GM19025 (cell line): ENCODE results near the gene SGTA.
"Not testable (repeated sequence)": the region's sequence is repeated elsewhere in the genome, so short reads cannot be mapped to it uniquely, and the experiment has no call there.

Experiments used
- ATAC-seq: cut with Tn5 transposase; IDR thresholded peaks from one replicate; pipeline ENCODE4 v1.9.1; 2021; ENCODE audit warnings: mild to moderate bottlenecking, low read depth, moderate library complexity; ENCODE audit not compliant: unreplicated experiment

SGTA gene, protein sequence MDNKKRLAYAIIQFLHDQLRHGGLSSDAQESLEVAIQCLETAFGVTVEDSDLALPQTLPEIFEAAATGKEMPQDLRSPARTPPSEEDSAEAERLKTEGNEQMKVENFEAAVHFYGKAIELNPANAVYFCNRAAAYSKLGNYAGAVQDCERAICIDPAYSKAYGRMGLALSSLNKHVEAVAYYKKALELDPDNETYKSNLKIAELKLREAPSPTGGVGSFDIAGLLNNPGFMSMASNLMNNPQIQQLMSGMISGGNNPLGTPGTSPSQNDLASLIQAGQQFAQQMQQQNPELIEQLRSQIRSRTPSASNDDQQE

DNA sequence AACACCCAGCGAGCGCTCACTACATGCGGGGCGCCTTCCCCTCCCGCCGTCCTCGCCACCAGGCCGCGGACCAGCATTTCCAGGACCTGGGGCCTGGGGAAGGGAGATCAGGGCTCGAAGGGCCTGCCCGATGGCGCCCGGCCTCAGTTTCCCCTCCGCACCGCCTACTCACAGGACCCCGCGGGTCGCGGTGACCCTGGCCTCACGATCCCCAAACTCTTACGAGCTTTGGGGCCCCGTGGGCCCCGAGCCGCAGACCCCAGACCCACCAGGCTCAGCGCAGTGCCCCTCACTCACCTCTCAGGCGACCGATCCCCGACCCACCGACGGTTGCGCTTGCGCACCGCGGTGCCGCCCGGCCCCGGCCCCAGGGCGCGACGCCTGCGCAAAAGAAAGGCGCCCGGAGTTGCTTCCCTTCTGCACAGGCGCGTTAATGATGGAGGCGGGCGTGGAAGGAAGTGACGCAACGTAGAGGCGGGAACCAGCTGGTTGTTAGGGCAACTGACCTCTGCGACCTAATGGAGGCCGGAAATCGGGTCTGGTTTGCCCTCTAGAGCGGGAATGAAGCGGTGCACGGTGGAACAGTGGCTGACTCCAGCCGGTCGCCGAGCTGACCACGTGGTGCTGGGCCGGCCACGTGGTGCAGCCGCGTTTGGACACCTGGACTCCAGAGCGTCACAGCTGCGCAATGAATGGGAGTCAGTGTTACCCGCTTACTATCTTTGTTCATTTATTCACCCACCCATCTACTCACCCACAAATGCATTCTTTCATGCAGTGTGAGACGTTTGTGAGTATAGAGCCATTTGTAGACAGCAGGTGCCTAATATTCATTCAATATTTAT lies at the start of gene SGTA:
SGTA (minus strand) TSS at position 338 of the 845 bp plus-strand sequence. CDS start 14,205 bp downstream, outside the sequence.
- peak; percentile 73 for ATAC-seq

DNA sequence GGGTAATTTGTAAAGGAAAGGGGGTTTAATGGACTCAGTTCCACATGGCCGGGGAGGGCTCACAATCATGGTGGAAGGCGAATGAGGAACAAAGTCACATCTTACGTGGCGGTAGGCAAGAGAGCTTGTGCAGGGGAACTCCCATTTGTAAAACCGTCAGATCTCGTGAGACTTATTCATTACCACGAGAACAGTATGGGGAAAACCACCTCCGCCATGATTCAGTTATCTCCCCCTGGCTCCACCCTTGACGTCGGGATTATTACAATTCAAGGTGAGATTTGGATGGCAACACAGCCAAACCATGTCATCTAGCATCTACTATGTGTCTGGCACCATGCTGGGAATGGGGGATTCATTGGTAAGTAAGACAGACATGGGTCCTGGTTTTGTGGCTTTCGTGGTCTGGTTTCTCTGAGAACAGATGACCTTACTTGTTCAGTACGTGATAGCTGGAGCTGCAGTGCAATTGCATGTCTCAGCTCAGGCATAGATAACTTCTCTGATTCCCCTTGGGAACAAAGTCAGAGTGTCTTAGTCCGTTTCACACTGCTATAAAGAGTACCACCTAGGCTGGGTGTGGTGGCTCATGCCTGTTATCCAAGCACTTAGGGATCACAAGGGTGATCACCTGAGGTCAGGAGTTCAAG lies 44.9 kb upstream of the SGTA start:
- no peak for ATAC-seq

DNA sequence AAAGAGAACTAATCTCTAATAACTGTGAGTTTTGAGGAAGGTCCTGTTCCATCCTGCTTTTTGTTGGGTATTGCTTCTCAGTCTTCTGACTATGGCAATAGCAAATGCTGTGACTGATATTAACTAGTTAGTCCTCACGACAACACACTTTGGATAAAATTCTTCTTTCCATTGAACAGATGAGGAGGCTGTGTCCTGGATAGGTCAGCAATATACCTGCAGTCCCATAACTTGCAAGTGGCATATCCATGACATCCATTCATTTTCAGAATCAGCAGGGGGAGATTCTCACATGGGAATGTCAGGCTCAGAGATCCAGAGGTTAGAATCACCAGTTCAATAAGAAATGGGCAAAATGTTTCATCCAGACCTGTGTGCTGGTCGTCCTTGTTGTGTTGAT lies 43.9 kb upstream of the SGTA start:
- no peak for ATAC-seq

DNA sequence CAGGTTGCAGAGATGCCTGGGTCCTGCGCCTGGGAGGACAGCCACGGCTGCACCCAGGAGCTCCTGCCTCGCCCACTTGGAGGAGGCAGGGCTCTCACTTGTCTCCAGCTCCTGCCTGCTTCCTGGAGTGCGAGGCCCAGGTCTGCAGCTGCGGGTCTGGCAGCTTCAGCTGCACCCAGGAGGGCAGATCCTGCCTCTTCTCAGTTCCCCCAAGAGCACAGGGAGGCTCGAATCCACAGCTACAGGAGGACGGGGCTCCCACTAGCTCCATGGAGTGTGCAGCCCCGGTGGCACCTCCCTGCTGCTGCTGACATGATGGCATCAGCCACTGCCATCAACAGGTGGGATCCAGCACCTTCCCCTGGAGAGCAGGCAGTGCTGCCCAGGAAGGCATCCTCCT lies 41.1 kb upstream of the SGTA start:
- no peak for ATAC-seq

DNA sequence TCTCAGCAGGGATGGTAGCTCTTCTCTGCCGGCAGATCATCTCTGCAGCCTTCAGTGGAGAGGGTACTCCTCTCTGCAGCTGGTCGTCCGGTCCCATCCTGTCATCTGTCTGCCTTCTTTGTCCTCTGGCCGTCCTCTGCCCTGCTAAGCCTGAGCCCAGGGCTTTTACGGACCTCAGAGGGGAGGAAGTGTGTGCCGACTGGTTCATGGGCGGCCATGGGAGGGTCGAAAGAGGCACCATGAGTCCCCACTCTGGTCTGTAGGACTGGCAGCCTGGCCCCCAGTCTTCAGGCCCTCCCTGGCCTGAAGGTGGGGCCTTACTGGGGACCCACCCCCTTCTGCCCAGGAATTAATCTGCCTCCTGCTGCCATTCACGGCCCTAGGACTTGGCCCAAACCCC lies 40.6 kb upstream of the SGTA start:
- ATAC-seq, result no peak

DNA sequence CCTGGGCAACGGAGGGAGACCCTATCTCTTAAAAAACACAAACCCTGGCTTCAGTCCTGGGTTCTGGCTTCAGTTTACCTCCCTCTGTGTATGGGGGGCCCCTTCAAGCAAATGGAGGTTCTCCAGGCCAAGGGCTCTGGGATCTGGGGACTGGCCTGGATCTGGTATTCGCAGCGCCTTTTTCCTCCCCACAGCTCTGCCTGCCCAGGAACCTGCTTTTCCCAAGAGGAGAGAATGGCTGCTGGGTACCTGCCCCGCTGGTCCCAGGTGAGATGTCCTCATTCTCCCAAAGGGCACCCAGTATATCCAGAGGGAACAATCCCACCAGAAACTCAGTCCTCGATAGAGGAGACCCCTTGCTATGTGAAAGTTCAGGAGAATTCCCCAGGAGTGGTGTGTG lies 39.8 kb upstream of the SGTA start:
- no peak for ATAC-seq

DNA sequence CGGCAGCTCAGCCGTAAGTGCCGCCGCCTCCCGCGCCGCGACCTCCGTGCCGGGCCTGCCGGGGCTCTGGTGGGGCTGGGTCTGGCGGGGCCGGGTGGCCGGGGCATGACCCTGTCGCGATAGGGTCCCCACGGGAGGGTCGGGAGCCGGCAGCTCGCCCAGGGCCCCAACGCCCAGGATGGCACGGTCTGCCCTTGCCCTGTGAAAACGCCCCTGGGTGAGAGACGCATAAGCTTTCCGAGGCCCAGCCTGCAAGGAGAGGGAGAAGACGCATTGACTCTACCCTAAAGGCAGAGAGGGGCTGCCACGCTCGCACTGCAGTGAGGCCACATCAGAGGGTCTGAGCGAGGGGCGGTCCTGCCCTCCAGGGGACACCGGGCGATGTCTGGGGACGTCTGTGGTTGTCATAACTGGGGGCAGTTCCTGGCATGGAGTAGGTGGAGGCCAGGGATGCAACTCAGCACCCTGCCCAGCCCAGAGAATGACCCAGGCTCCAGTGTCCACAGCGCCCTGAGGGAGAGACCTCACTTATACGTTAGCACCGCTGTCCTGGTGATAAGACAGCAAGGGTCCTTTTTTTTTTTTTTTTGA lies 37.1 kb upstream of the SGTA start:
- no peak for ATAC-seq

DNA sequence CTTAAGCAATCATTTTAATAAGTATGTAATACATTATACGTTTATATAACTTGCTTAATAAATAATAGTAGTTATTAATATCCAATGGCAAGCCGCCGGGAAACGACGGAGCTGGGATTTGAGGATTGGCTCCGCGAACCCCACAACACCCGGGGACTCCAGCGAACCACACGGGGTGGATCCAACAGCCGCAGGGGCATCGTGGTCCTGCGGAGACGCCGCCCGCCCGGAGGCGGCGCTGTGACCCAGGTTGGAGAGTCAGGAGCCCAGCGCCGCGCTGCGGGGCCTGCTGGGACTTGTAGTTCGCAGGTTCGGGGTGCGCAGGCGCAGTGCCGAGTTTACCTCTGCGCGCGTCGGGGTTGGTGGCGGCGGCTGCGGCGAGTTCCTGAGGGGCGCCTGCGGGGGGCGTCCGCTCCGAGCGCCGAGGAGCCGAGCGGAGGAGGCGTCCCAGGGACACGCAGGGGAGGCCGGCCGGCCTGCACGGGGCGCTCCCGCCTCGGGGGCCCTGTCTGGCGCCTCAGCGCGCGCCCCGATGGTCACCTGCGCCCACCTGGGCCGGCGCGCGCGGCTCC lies 36.6 kb upstream of the SGTA start, which contains the start of gene ZNF554:
ZNF554 (plus strand) TSS at position 329 of the 572 bp plus-strand sequence; CDS start at position 533, 204 bp downstream.
- peak; percentile 91 for ATAC-seq

DNA sequence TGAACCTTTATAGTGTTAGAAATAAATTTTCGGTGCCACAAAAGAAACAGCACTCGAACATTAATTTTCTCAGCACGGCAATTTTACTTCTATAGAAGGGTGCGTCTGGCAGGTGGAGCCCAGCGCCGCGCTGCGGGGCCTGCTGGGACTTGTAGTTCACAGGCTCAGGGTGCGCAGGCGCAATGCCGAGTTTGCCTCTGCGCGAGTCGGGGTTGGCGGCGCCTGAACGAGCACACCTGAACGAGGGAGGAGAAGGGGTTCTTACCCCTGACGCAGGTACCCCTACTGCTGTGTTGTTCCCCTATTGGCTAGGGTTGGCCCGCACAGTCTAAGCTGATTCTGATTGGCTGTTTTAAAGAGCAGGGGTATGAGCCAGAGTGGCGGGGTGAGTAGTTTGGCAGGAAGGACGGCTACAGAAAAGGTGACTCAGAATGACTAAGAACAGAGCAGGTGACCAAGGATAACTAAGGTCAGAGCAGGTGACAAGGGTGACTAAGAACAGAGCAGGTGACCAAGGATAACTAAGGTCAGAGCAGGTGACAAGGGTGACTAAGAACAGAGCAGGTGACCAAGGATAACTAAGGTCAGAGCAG lies 34.3 kb upstream of the SGTA start:
- not testable (repeated sequence) for ATAC-seq

DNA sequence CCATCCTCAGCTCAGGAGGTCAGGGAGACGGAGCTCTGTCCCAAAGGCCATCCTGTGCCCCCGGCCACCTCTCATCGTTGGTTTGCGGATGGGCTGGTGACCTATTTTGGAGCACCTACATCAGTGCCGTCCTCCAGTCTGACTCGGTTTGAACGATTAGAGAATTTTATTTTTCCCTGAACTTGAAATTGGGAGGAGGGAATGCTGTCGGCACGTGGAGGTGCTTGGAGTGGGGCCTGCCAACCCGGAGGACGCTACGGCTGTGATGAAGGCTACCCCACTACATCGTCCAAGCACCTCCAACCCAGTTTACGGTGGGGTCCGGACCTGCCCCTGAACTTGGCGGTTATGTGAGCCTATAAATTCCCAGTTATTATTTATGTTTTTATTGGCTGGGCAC lies 33.6 kb upstream of the SGTA start:
- ATAC-seq, result no peak

DNA sequence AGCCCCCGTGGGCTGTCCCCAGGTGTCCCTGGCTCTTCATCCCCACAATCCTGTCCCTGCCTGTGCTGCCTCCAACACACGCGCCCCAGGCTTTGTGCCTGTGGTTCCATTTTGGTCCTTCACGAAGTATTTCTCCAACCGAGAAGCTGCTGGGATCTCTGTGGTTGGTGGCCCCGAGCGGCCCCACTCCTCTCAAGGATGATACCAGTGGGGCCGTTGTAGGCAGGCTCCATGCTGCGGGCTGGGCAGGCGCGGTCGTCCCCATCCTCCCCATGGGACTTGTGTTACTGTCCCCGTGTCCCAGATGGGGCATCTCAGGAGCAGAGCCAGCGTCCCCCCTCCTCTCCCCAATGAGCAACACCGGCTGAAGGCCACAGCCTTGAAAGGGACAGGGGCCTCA lies 32.9 kb upstream of the SGTA start:
- no peak for ATAC-seq

DNA sequence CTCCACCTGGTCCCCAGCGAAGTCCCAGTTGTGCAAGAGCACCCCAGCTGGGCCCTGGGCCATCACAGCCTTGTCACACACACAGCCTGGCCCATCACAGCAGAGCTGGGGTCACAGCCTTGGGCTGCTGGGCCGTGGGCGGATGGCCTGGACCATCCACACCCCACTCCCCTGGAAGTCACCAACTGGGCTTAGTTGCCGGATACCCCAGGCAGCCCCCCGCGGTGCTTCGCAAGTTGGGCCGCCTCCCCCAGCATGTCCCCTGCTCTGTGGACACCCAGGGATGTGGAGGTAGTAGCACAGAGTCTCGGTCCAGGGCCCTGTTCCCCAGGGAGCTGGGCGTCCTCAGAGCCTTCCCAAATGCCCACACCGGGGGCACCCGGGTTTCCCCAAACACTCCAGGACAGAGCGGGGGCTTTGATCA lies 32.1 kb upstream of the SGTA start:
- ATAC-seq, result no peak

DNA sequence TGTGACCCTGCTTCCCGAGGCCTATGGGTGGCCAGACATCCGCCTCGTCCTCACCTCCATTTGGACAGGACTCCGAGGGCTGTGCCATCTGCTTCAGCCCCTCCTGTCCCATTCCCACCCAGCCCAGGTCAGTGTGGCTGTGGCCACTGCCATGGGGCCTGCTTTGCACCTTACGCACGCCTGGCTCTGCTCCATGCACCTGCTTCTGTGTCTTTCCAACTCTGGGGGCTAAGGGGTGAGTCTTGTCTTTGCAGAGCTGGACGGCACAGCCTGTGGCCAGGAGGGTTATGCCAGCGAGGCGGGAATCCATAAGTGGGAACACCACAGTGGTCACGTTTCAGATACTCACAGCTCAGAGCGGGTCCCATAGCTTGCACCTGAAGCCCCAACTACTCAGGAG lies 31.4 kb upstream of the SGTA start:
- ATAC-seq, result no peak

DNA sequence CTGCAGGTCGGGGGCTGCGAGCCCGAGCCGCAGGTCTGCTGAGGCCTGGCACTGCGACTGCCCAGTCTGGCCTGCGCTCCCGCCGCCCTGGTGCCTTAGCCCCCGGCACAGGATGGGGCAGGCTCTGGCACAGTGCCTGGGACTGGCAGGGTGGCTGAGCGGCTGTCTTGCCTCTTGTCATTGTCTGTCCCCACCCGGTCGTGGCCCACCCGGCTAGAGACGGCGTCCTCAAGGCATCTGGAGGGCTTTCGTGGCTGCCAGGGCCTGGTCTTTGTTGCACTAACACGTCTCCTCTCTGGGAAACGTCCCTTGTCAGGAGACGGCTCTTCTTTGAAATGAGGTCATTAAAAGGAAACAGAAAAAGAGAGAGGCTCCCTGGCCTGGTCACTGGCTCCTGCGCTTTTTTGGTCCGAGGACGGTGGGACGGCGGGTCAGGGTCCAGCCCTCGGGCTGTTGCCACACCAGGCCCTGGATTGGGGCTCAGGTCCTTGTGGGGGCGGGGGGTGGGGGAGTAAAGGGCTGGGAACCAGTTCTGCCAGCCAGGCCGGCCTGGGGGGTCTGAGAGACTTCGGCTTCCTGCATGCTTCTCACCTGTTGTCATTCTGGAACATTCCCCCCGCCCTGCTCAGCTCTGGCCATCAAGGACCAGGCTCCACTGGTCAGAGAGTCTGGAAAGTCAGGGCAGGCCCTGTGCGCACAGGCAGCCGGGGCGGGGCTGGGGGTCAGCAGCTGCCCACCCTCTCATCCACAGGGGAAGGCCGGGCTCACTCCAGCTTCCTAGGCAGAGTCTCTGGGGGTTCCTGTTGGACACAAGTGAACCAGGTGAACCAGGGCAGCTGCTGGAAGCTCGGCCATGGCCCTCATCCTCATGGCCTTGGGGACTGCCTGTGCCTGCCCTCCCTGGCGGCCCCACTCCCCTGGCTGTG lies 30.4 kb upstream of the SGTA start:
- no peak for ATAC-seq

DNA sequence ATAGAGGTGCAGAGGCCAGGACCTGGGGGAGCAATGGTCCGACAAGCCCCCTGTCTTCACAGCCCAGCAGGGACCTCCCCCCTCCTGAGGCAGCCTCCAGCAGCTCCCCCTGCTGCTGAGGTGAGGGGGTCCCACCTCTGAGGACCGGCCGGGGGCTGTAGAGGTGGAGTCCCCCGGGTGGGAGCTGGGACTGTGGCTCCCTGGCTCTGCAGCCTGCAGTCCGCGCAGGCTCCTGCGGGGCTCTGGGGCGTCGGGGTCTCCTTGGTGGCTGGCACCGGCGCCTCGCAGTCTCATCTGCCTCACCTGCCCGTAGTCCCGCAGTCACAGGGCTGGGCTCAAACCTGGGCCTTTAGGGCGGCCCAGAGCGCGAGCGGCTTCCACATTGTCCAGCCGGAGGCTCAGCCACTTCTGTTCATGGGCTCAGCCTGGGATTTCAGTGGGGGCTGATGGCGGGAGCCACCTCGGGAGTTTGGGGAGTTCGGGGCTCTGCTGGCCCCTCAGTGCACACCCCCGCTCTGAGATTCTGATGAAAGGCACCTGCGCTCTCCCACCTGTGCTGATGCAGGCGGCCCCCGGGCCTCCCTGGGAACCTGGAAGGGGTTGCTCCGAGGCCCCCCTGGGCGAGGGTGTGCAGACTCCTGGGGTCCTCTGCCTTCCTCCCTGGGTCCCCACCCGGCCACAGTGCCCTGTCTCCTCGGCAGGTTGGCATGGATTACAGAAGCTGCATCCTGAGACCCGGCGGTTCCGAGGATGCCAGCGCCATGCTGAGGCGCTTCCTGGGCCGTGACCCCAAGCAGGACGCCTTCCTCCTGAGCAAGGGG lies 29.6 kb upstream of the SGTA start:
- no peak for ATAC-seq

DNA sequence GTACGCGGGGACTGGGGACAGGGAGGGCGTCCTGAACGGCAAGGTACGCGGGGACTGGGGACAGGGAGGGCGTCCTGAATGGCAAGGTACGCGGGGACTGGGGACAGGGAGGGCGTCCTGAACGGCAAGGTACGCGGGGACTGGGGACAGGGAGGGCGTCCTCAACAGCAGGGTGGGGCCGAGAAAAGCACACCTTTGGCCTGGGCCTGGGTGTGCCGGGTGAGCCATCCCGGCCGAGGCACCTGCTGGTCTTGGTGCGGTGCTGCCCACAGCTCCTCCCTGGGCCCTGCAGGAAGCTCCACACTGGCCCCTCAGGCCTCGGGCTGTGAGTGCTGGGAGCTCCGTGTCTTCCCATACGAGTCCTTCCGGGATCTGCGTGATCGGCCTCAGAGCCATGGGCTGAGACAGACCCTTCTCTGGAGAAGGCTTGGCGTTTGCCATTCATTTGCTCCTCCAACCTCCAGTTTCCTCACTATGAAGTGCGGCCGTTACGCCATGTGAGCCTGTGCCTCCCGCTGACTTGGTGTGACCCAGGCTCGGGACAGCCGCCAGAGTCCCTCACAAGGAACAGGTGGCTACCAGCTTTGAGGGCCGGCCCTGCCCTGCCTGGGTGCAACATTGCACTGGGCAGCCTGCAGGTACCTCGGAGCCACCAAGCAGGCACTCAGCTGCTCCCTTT lies 28.8 kb upstream of the SGTA start:
- no peak for ATAC-seq

DNA sequence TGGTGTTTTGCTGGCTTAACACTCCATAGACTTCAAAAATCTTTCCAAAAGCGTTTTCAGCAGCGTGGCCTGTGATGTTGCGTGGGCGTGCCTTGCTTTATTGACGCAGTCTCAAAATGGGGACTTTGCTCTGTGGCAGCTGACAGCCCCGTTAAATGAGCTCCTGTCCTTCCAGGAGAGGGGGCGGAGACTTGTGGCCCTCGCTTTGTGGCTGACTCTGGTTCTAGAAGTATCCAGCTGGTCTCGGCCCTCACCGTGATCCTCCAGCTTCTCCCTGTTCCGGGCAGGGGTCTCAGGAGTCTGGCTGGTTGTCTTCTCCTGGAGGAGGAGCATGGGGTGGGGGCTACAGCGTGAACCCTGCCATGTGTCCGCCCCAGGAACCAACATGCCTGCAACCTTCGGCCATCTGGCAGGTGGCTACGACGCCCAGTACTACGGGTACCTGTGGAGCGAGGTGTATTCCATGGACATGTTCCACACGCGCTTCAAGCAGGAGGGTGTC lies 28.2 kb upstream of the SGTA start:
- ATAC-seq, result no peak
